OCI-LY7 (cell line): ENCODE measurements around the gene NEDD9. TPM values are rescaled to one million over a fixed set of nuclear protein-coding genes. Genes with fewer than 3 reads are reported as not detected.

Source experiments
- BruUV-seq: library from RNA; stranded (reverse); fragments of 400-500 nt; replicated peaks from 2 replicates; lab custom pipeline; 2021; lab: Mats Ljungman, UMichigan
- CTCF ChIA-PET: fragments of 300-600 bp; sonication (Branson Sonifier 250); formaldehyde crosslinking; loops from one replicate; lab custom pipeline; 2022; ENCODE audit warnings: antibody characterized with exemption; ENCODE audit not compliant: unreplicated experiment; lab: Charles Lee
- POLR2A ChIA-PET: fragments of 300-600 bp; sonication (Branson Sonifier 250); formaldehyde crosslinking; loops from one replicate; lab custom pipeline; 2022; ENCODE audit warnings: antibody characterized with exemption; lab: Charles Lee
- DNase-seq: peaks from one replicate; pipeline ENCODE4 v3.0.0-alpha.2; 2015; ENCODE audit warnings: low spot score
- H2AFZ ChIP-seq: fragments of 200-600 bp; sonication (generic), shearing (Covaris generic); 2 replicates; pipeline ENCODE4 v1.6.1; 2014; ENCODE audit warnings: mild to moderate bottlenecking, antibody characterized with exemption, low read length, moderate library complexity
- H3K27ac ChIP-seq: fragments of 200-600 bp; sonication (generic); 2 replicates; pipeline ENCODE4 v1.5.1; 2014; ENCODE audit warnings: mixed run types, low read depth, mild to moderate bottlenecking, moderate library complexity, low read length, inconsistent platforms; ENCODE audit not compliant: poor library complexity, severe bottlenecking
- H3K36me3 ChIP-seq: fragments of 200-600 bp; sonication (generic); 2 replicates; pipeline ENCODE4 v1.6.1; 2014; ENCODE audit warnings: mild to moderate bottlenecking, antibody characterized with exemption, low read length, moderate library complexity, mixed read lengths; ENCODE audit not compliant: insufficient read depth
- H3K4me1 ChIP-seq: fragments of 200-600 bp; sonication (generic); 2 replicates; pipeline ENCODE4 v1.5.1; 2014; ENCODE audit warnings: mild to moderate bottlenecking, low read length; ENCODE audit not compliant: insufficient read depth, poor library complexity, severe bottlenecking
- H3K4me2 ChIP-seq: fragments of 200-600 bp; sonication (generic); 2 replicates; pipeline ENCODE4 v1.6.1; 2014; ENCODE audit warnings: mild to moderate bottlenecking, low read length
- H3K4me3 ChIP-seq: fragments of 200-600 bp; sonication (generic); 2 replicates; pipeline ENCODE4 v1.5.1; 2014; ENCODE audit warnings: mild to moderate bottlenecking, low read depth, low read length; ENCODE audit not compliant: poor library complexity, severe bottlenecking
- H3K79me2 ChIP-seq: fragments of 200-600 bp; sonication (generic); 2 replicates; pipeline ENCODE4 v1.6.1; 2016; ENCODE audit warnings: low read depth, mild to moderate bottlenecking, low read length, moderate library complexity, mixed read lengths; ENCODE audit not compliant: insufficient read depth
- H3K9me2 ChIP-seq: fragments of 200-600 bp; sonication (generic); 2 replicates; pipeline ENCODE4 v1.6.1; 2016; ENCODE audit warnings: mild to moderate bottlenecking, low read length, mixed read lengths; ENCODE audit not compliant: insufficient read depth
- H3K9me3 ChIP-seq: fragments of 200-600 bp; sonication (generic); 2 replicates; pipeline ENCODE4 v1.6.1; 2014; ENCODE audit warnings: mild to moderate bottlenecking, mixed run types, low read length, mixed read lengths
- H4K20me1 ChIP-seq: fragments of 200-600 bp; sonication (generic); 2 replicates; pipeline ENCODE4 v1.6.1; 2014; ENCODE audit warnings: mild to moderate bottlenecking, antibody characterized with exemption, low read length, moderate library complexity, mixed read lengths; ENCODE audit not compliant: insufficient read depth
- CTCF ChIP-seq: fragments of 200-600 bp; sonication (generic); conservative IDR thresholded peaks from 2 replicates; pipeline ENCODE4 v1.5.1; 2014; ENCODE audit warnings: mild to moderate bottlenecking, antibody characterized with exemption, low read length, moderate library complexity, mixed read lengths
- EZH2phosphoT487 ChIP-seq: fragments of 200-600 bp; sonication (generic); IDR thresholded peaks from 2 replicates; pipeline ENCODE4 v1.6.1; 2018; ENCODE audit warnings: low read depth, borderline replicate concordance, mild to moderate bottlenecking, mixed run types, antibody characterized with exemption, low read length, moderate library complexity, mixed read lengths
- intact Hi-C: fragments of 100-400 bp; cut with micrococcal nuclease; formaldehyde crosslinking; loops from one replicate; pipeline ENCODE4 v1.10.0; 2022; ENCODE audit not compliant: unreplicated experiment
- total RNA-seq, 2 experiments: library from RNA; depleted of rRNA in 1 of 2; stranded (reverse); fragments of >200 nt in 1 of 2; shearing (Covaris generic) in 1 of 2; gene quantifications; 2 replicates each; pipeline ENCODE4 v1.2.3, GENCODE V29; 2014 to 2022

The NEDD9 gene
- total RNA-seq, 2 experiments from 2014 or later: 13.0 to 41.6 TPM

- TF ChIP-seq CTCF (peak; percentile 40), EZH2phosphoT487 (no peak)
- no peaks in the 10 kb centered on the region for H3K36me3 ChIP-seq
- ChIA-PET POLR2A (interaction anchor here (0.6 kb wide), 2 partner anchors 20 to 225 kb away, joined by 3 to 5 read pairs; no protein-coding TSS in a partner anchor), CTCF (no interaction called here)
- no peak overlapping the region for H2AFZ ChIP-seq
- intact Hi-C loops: no loop called here
- BruUV-seq: no TSS peak
- H3K79me2 ChIP-seq: no peaks in the 10 kb centered on the region
- H3K4me2 ChIP-seq: no peak overlapping the region
- H3K4me3 ChIP-seq: no peak overlapping the region
- H3K9me2 ChIP-seq: no peaks in the 10 kb centered on the region
- peaks cover 1% of the 10 kb centered on the region for H3K4me1 ChIP-seq
- H3K9me3 ChIP-seq: no peaks in the 10 kb centered on the region
- DNase-seq: no peak
- H3K27ac ChIP-seq: no peak overlapping the region
- H4K20me1 ChIP-seq: no peaks in the 10 kb centered on the region
Observed at GRCh38 chr6:11264100-11264499, 31.6 kb upstream of the NEDD9 start.

- Histone ChIP-seq H3K4me1 (peaks cover 9% of the 10 kb centered on the region), H3K36me3 (no peaks in the 10 kb centered on the region), H3K9me2 (no peaks in the 10 kb centered on the region), H2AFZ (no peak overlapping the region), H3K4me2 (no peak overlapping the region), H4K20me1 (no peaks in the 10 kb centered on the region), H3K27ac (no peak overlapping the region), H3K4me3 (no peak overlapping the region), H3K79me2 (no peaks in the 10 kb centered on the region), H3K9me3 (no peaks in the 10 kb centered on the region)
- ChIA-PET POLR2A (interaction anchor here (0.6 to 0.8 kb wide), 3 partner anchors 8 to 225 kb away, joined by 3 to 5 read pairs (median 3); no protein-coding TSS in a partner anchor), CTCF (no interaction called here)
- BruUV-seq: no TSS peak
- intact Hi-C loops: no loop called here
- no peak for TF ChIP-seq CTCF
- no peak for TF ChIP-seq EZH2phosphoT487
- no peak for DNase-seq
Observed at GRCh38 chr6:11263291-11263775, 30.9 kb upstream of the NEDD9 start.

DNA sequence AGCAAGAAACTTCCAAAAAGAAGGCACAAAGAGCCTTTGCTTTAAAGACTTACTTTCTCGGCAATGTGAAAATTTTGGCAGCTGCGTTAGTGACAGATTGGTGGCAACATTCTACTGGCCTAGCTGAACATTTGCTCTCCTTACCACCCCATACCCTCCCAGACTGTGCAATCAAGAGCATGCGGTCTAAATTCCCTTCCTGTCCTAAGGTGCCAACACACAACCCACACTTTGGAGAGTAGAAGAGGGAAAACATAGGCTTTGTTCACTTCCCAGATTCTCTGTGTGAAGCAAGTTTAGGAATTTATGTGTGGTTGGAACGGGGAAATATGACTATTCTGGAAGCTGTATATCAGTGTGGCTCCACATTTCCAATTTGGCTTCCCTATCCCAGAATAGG is 29.8 kb upstream of the NEDD9 start:
- ChIA-PET POLR2A (interaction anchor here (0.7 to 1.4 kb wide), 3 partner anchors 16 to 31 kb away, joined by 3 to 5 read pairs (median 3); partner anchors contain the start of gene NEDD9), CTCF (no interaction called here)
- Histone ChIP-seq H4K20me1 (no peaks in the 10 kb centered on the region), H3K4me3 (no peak overlapping the region), H3K79me2 (no peaks in the 10 kb centered on the region), H3K4me2 (no peak overlapping the region), H3K4me1 (peaks cover 13% of the 10 kb centered on the region), H3K9me2 (no peaks in the 10 kb centered on the region), H3K36me3 (no peaks in the 10 kb centered on the region), H3K9me3 (no peaks in the 10 kb centered on the region), H2AFZ (no peak overlapping the region), H3K27ac (no peak overlapping the region)
- BruUV-seq: no TSS peak
- TF ChIP-seq EZH2phosphoT487 (no peak), CTCF (no peak)
- no peak for DNase-seq
- intact Hi-C loops: no loop called here
